DMS53 treated with DMSO at 0.1 percent for 48 hours (cell line): ENCODE data around the gene CRYBA4.

Experiments
- DNase-seq: peaks from one replicate; lab custom pipeline; 2025; ENCODE audit not compliant: unreplicated experiment; lab: John Stamatoyannopoulos, UW

Gene CRYBA4

DNA sequence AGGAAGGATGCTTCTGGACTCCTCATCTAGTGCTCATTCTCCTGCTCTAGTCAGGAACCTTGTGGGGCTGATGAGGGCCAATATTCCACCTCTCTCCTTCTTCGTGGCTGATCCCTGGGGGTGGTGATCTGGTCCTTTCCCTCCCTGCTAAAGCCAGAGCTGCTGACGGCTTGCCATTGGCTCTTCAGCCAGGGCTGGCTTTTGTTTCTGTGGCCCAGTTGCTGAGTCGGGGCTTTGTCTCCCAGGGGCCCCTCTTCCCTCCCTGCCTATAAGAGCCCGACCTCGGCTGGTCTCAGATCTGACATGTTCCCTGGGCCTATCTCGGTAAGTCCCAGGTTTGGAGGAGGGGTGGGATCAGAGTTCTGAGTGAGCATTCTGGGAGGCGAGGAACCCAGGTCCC lies at the start of gene CRYBA4:
CRYBA4 (plus strand) TSS at position 301 of the 400 bp plus-strand sequence. CDS start 634 bp downstream, outside the sequence.
- no peak for DNase-seq

- DNase-seq: no peak
Observed at GRCh38 chr22:26573026-26573662, 48.6 kb upstream of the CRYBA4 start.

- DNase-seq: no peak
Observed at GRCh38 chr22:26574001-26574723, 47.6 kb upstream of the CRYBA4 start.

GRCh38 chr22:26576026-26576680 lies 45.6 kb upstream of the CRYBA4 start:
- DNase-seq: no peak

DNA sequence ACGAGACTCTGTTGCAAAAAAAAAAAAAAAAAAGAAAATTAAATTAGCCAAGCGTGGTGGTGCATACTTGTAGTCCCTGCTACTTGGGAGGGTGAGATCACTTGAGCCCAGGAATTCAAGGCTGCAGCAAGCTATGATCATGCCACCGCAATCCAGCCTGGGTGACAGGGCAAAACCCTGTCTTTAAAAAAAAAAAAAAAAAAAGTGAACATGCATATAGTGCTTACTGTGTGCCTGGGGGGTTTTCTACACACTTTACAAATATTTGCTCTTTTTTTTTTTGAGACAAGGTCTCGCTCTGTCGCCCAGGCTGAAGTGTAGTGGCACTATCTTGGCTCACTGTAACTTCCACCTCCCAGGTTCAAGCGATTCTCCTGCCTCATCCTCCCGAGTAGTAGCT lies 44.7 kb upstream of the CRYBA4 start:
- no peak for DNase-seq

GRCh38 chr22:26579331-26579886 lies 42.4 kb upstream of the CRYBA4 start:
- no peak for DNase-seq

- no peak for DNase-seq
Observed at GRCh38 chr22:26580240-26580962, 41.4 kb upstream of the CRYBA4 start.

DNA sequence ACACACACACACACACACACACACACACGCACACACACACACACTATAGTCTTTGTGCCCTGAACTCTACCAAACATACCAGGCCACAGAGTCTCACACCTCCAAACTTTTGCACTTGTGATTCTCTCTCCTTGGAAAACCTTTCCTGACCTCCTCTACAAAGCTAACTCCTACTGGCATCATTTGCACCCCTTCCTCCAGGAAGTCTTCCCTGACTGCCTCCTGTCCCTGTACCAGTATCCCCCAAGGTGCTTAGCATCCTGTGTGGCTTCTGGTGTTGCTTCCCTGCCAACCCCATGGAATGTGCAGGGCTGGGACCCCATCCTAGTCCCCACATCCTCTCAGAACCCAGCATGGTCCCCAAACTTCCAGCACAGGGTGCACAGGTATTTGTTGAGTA lies 40.7 kb upstream of the CRYBA4 start:
- no peak for DNase-seq

- no peak for DNase-seq
Observed at GRCh38 chr22:26581633-26582168, 40.1 kb upstream of the CRYBA4 start.

DNA sequence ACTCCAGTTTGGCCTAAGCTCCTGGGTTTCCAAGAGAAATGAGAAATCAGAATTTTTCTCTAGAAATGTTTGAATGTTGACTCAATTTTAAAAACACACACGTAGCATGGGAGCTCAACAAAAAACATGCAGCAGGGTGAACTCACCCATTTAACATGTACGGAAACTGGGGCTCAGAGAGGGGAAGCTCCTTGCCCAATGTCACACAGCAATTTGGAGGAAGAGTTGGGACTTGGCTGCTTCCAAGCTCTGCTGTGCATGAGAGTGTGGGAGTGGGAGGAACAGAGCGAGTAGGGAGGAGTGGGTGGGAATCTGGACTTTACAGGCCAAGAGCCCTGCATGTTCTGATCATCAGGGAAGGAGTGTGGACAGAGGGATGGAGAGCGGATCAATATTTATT lies 37.8 kb upstream of the CRYBA4 start:
- DNase-seq: no peak

- no peak for DNase-seq
Observed at GRCh38 chr22:26585104-26585790, 36.5 kb upstream of the CRYBA4 start.

- DNase-seq: no peak
Observed at GRCh38 chr22:26586556-26587325, 35.0 kb upstream of the CRYBA4 start.

DNA sequence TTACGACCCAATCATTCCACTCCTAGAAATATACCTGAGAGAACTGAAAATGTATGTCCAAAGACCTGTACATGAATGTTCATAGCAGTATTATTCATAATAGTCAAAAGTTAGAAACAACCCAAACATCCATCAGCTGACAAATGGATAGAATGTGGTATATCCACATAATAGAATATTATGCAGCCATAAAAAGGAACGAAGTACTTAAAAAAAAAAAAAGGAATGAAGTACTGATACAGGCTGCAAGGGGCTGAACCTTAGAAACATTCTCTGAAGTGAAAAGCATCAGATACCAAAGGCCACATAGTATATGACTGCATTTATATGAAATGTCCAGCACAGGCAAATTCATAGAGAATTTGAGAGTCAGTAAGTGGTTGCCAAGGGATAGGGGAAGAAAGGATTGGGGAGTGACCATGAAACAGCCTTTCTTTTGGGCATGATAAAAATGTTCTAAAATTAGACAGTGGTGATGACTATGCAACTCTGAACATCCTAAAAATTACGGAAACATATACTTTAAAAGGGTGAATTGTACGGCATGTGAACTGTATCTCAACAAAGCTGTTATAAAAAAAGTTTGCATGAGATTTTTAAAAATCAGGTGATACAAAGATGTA lies 33.7 kb upstream of the CRYBA4 start:
- DNase-seq: no peak

- no peak for DNase-seq
Observed at GRCh38 chr22:26588729-26589366, 32.9 kb upstream of the CRYBA4 start.

DNA sequence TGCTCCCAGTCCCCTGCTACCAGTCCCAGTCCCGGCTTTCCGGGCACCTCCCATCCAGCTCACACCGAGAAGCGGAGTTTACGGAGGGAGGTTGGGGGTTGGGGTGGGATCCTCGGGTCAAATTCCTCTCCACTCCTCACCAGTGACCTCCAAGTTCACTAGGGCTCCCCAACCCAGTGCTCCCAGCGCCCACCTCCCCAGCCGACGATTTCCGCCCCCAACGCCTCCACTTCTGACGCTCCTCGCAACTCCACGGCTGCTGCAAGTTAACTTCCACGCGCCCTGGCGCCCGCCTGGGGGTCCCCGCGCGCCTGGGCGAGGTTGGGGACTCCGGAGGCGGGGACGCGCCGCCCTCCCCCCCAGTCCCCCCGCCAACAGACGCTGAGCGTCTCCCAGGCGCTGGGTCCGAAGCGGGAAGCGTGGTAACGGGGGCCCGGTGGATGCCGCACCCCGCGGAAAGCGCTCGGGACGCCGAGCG lies 32.4 kb upstream of the CRYBA4 start:
- no peak for DNase-seq

GRCh38 chr22:26589845-26590736 lies 31.7 kb upstream of the CRYBA4 start, which contains the start of gene TPST2:
Gene TPST2, minus strand, starts transcription at chr22:26590132. Its CDS starts 48,502 bp downstream, at chr22:26541630.
- no peak for DNase-seq

GRCh38 chr22:26592421-26592891 lies 29.3 kb upstream of the CRYBA4 start:
- no peak for DNase-seq
